Endothelial cell (in vitro differentiated cells): Measurements from ENCODE around the gene OR14C36. TPM values are rescaled to one million over a fixed set of nuclear protein-coding genes. Genes with fewer than 3 reads are reported as not detected.

Source experiments
- DNase-seq: peaks from one replicate; pipeline ENCODE4 v3.0.0; 2021; ENCODE audit warnings: low spot score
- H3K27ac Mint-ChIP-seq: one replicate; pipeline ENCODE4 v1.8.0; 2021; ENCODE audit warnings: mixed read lengths, inconsistent platforms; ENCODE audit not compliant: unreplicated experiment
- H3K27me3 Mint-ChIP-seq: one replicate; pipeline ENCODE4 v1.8.0; 2021; ENCODE audit warnings: mild to moderate bottlenecking, moderate library complexity, mixed read lengths, inconsistent platforms; ENCODE audit not compliant: unreplicated experiment
- H3K36me3 Mint-ChIP-seq: one replicate; pipeline ENCODE4 v1.8.0; 2021; ENCODE audit warnings: mild to moderate bottlenecking, low read depth, mixed read lengths, inconsistent platforms; ENCODE audit not compliant: unreplicated experiment
- H3K4me1 Mint-ChIP-seq: one replicate; pipeline ENCODE4 v1.8.0; 2021; ENCODE audit warnings: mild to moderate bottlenecking, mixed read lengths, inconsistent platforms; ENCODE audit not compliant: unreplicated experiment
- H3K4me3 Mint-ChIP-seq: one replicate; pipeline ENCODE4 v1.8.0; 2021; ENCODE audit warnings: mild to moderate bottlenecking, mixed read lengths, inconsistent platforms; ENCODE audit not compliant: unreplicated experiment
- H3K9me3 Mint-ChIP-seq: one replicate; pipeline ENCODE4 v1.8.0; 2021; ENCODE audit warnings: mixed read lengths, inconsistent platforms; ENCODE audit not compliant: unreplicated experiment
- CTCF ChIP-seq: fragments of 200-600 bp; sonication (generic); IDR thresholded peaks from one replicate; pipeline ENCODE4 v1.5.0; 2021; ENCODE audit warnings: antibody characterized with exemption; ENCODE audit not compliant: unreplicated experiment
- total RNA-seq: library from RNA; stranded (reverse); fragmentation: NEBNext Ultra II Directional; extraction: Animal tissue kit (Norgen Biotek cat#: 25700); gene quantifications from one replicate; pipeline ENCODE4 v1.2.1, GENCODE V29; 2021; ENCODE audit not compliant: unreplicated experiment

OR14C36 gene
- total RNA-seq, 1 donor from 2014 or later, result not detected

DNA sequence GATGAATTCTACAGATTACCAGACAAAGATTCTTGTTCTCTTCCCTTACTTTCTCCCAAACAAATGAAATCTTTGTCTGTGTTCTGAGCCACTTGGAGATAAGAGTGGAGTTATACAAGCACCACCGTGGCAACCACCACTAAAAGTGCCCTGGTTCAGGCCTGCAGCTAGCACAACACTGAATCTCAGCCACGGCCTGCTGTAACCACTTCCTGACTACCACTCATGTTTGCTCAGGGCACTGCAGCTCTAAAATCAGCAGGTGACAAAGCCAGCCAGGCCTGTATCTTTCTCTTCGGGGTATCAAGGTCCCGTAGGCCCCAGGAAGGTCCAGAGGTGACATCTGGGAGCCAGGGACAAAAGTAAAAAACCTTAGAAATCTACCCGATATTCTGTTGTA is 23.8 kb downstream of the OR14C36 start:
- peaks cover 29% of the 10 kb centered on the region for H3K9me3 Mint-ChIP-seq
- peaks cover 3% of the 10 kb centered on the region for H3K27me3 Mint-ChIP-seq
- DNase-seq, result no peak
- no peak overlapping the region for H3K27ac Mint-ChIP-seq
- H3K36me3 Mint-ChIP-seq, result peaks cover 6% of the 10 kb centered on the region
- H3K4me1 Mint-ChIP-seq, result no peaks in the 10 kb centered on the region
- H3K4me3 Mint-ChIP-seq, result no peak overlapping the region
- TF ChIP-seq CTCF, result no peak

DNA sequence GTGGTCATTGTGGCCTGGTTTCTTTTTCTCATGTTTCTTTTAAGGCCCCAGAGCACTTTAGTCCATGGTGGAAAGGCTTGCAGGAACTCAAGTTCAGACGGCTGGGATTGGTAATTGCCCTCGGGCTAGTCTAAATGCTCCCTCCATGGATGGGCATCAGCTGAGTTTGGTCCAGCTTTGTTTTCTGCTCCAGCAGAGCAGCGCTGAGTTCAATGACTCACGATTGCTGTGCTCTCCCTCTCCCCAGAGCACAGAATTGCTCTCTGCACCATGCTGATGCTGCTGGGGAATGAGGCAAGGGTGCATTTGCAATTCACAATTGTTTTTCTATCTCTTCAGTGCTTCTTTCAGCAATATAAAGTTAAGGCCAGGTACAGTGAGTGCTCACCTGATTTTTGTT is 25.2 kb downstream of the OR14C36 start:
- TF ChIP-seq CTCF, result no peak
- H3K36me3 Mint-ChIP-seq, result peaks cover 6% of the 10 kb centered on the region
- H3K4me1 Mint-ChIP-seq, result no peaks in the 10 kb centered on the region
- peaks cover 3% of the 10 kb centered on the region for H3K27me3 Mint-ChIP-seq
- DNase-seq, result no peak
- peaks cover 32% of the 10 kb centered on the region for H3K9me3 Mint-ChIP-seq
- H3K4me3 Mint-ChIP-seq, result peak overlapping the region; percentile 32
- no peak overlapping the region for H3K27ac Mint-ChIP-seq

DNA sequence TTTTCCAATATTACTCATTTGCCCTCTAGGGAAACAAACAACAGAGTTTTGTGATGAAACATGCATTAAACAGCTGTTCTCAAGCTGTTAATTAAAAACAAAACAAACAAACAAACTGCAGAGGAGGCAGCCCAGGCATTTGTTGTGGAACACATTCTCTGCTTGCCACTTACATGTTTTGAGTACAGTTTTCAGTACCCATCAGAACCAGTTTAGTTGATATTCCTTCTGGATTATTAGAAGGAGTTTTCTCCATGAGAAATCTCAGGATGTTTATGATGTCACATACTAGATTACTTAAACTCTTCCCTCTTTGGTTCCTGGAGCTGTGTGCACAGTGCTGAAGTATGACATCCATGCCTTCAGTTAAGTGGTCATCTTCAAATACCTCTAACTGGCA is 26.9 kb downstream of the OR14C36 start, which contains the start of gene OR2T6:
Gene OR2T6 (plus strand): TSS at position 301 of the 400 bp plus-strand sequence. CDS start 11,863 bp downstream, outside the sequence.
- peaks cover 6% of the 10 kb centered on the region for H3K36me3 Mint-ChIP-seq
- no peak for TF ChIP-seq CTCF

DNA sequence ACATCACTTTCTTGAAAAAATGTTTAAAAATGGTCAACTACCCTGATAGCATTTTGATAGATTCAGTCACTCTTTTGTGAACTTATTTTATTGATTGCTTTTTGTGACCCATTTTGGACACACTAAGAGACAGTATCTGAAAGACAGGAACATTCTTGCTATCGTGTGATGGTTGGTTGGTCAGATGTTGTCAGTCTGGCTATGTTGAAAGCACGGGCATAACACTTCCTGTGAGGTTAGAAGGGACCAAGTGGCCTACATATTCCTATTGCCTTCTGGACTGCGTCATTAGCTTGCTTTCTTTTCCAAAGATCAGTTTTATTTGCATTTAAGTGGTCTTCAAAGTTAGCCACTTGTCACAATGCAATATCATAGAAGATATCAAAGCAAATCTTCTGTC is 28.3 kb downstream of the OR14C36 start:
- peaks cover 19% of the 10 kb centered on the region for H3K9me3 Mint-ChIP-seq
- H3K27me3 Mint-ChIP-seq, result peaks cover 5% of the 10 kb centered on the region
- no peak overlapping the region for H3K4me3 Mint-ChIP-seq
- no peaks in the 10 kb centered on the region for H3K4me1 Mint-ChIP-seq
- H3K27ac Mint-ChIP-seq, result no peak overlapping the region
- no peak for DNase-seq
- TF ChIP-seq CTCF, result no peak
- H3K36me3 Mint-ChIP-seq, result peaks cover 6% of the 10 kb centered on the region

More for the DNA sequence above, 26.9 kb downstream of the OR14C36 start, which contains the start of gene OR2T6:
- H3K27ac Mint-ChIP-seq, result no peak within 1 kb of the TSS
- H3K9me3 Mint-ChIP-seq, result peaks cover 30% of the 10 kb centered on the region
- no peak within 1 kb of the TSS for H3K4me3 Mint-ChIP-seq
- no peaks in the 10 kb centered on the region for H3K4me1 Mint-ChIP-seq
- peaks cover 5% of the 10 kb centered on the region for H3K27me3 Mint-ChIP-seq
- no peak for DNase-seq

DNA sequence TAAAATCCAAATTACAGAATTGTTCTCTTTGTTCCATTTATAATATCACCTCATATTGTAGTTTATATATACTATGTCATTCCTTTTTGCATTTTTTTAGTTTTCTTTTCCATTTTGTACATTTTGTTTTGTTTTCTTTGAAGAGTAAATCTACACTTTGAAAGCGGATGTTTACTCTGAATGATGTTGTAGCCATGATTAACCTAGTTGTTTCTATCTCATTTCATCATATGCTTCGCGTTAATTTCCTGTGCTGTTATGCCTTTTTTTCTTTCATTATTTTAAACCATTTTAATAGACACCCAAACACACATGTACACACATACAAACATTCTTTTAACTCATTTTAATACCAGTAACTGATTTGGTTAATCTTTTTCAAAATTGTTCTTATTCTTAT is 32.3 kb downstream of the OR14C36 start:
- Mint-ChIP-seq H3K9me3 (peaks cover 5% of the 10 kb centered on the region), H3K4me3 (no peak overlapping the region)

More for the DNA sequence above, 32.3 kb downstream of the OR14C36 start:
- Mint-ChIP-seq H3K36me3 (no peaks in the 10 kb centered on the region), H3K4me1 (no peaks in the 10 kb centered on the region), H3K27ac (no peak overlapping the region), H3K27me3 (peaks cover 6% of the 10 kb centered on the region)
- no peak for TF ChIP-seq CTCF
- no peak for DNase-seq
